Activated CD8-positive, alpha-beta memory T cell treated with anti-CD3 and anti-CD28 coated beads for 1 hour (primary cell): ENCODE results near the gene TMSB15C.

Source experiments
- DNase-seq, 2 donors: peaks; one replicate each; pipeline ENCODE4 v3.0.0-alpha.2; 2020; ENCODE audit warnings: low read depth in 1 of 2; ENCODE audit errors: extremely low read depth in 1 of 2

TMSB15C gene

DNA sequence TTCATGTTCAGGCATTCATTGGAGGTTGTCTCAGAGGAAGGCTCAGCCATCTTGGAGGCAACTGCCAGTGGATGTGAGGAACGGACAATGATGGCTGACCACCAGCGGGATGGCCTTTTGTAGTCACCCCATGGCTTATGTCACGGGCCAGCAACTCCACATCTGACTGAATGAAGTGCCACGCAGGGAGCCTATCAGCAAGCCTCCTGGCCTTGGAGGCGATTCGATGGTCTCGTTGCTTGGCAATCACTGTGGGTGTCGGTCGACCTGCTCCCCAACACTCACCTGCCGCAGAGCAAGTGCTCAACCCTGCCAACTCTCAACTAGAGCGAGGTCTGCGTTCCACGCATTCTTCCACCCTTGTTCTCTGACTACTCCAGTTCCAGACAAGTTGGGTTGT lies 28.9 kb downstream of the TMSB15C start:
- no peak for DNase-seq

DNA sequence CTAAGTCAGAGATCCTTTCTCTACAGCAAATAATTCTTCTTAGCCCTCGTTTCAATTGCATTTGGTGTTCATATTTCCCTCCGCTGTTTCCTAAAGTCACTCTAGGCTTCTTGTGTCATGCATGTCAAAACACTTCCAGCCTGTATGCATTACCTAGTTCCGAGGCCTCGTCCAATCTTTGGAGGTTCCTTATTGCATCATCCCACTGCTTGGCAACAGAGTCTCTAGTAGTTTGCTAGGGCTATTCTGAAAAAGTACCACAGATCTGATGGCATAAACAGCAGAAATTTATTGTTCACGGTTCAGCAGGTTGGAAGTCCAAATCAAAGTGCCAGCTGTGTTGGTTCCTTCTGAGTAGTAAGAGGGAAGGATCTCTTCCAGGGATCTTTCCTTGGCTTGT lies 30.4 kb downstream of the TMSB15C start:
- DNase-seq, result no peak

DNA sequence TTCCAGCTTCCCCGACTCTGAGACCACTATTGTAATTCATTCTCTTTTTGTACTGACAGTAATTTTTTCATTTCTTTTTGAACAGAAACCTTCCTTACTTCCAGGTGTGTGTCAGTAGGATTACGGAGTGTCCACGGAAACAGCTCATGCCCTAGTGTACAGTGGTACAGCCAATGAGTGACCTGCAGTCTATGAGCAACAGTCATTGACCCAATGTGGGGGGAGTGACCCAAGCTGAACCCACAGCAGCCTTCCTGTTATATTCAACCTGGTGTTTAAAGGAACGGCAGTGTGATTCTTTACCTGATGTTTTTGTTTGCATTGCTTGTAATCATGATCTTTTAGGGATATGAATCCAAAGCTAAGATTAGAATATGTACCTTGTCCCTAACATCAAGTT lies 35.0 kb downstream of the TMSB15C start:
- DNase-seq, result no peak

DNA sequence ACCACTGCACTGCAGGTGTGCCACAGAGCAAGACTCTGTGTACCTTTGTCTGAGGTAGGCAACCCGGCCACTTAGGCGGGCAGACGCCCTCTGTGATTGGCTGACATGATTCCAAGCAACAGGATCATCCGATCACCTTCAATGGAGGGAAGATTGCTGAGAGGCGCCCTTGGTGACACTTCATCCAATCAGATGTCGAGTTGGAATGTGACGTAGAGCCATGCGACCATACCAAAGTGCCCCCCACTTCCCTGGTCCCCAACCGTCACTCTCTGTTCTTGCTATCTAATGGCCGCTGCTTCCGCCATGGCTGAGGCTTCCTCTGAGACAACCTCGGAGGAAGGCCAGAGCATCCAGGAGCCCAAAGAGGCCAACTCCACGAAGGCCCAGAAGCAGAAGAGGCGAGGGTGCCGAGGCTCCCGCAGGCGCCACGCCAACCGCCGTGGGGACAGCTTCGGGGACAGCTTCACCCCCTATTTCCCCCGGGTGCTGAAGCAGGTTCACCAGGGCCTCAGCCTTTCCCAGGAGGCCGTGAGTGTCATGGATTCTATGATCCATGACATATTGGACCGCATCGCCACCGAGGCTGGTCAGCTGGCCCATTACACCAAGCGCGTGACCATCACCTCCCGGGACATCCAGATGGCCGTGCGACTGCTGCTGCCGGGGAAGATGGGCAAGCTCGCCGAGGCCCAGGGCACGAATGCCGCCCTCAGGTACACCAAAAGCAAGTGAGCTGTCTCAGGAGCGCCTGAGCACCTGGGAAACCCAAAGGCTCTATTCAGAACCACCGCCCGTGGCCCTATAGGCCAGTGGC lies 36.1 kb downstream of the TMSB15C start, which contains the start of gene H2BW2:
Gene H2BW2, plus strand, starts transcription at position 268 of the 817 bp plus-strand sequence. Its CDS starts 39 bp downstream, at position 307.
- DNase-seq, result no peak
